ENCODE results near the gene PCDHAC2. TPM values are rescaled to one million over a fixed set of nuclear protein-coding genes. Genes with fewer than 3 reads are reported as not detected.

PCDHAC2 gene
- total and polyA plus RNA-seq, 2 donors (not counting 3 experiments of a cell fraction or from before 2014, with no cell fraction given): 1.00 to 1.2 TPM

GRCh38 chr5:140953234-140953633, 13.0 kb upstream of the PCDHAC2 start:
- Histone ChIP-seq H2AFZ (ENCODE audit: low read depth, low read length) (no peak overlapping the region), H3K9ac (replicated peaks; ENCODE audit: extremely low read depth, insufficient read depth, low read length) (no peak overlapping the region), H4K20me1 (replicated peaks; ENCODE audit: control insufficient read depth, extremely low read depth, insufficient read depth, low read length) (no peaks in the 10 kb centered on the region), H3K9me3 (replicated peaks; ENCODE audit: control insufficient read depth, insufficient read depth, low read length) (no peaks in the 10 kb centered on the region), H3K27me3 (ENCODE audit: control insufficient read depth in 2 of 2, insufficient read depth in 2 of 2, low read length in 2 of 2) (no peaks in the 10 kb centered on the region), H3K4me1 (ENCODE audit: control insufficient read depth, extremely low read depth, insufficient read depth, low read length) (no peaks in the 10 kb centered on the region), H3K4me3 (replicated peaks in 1 of 3; ENCODE audit: insufficient read depth in 1 of 3, low read depth in 1 of 3, low read length in 3 of 3) (no peak overlapping the region), H3K4me2 (ENCODE audit: insufficient read depth, low read length) (no peak overlapping the region), H3K27ac (ENCODE audit: insufficient read depth, low read depth, low read length) (no peak overlapping the region), H3K9me1 (replicated peaks; ENCODE audit: control insufficient read depth, extremely low read depth, insufficient read depth, low read length) (no peaks in the 10 kb centered on the region), H3K79me2 (ENCODE audit: control insufficient read depth, insufficient read depth, low read length) (no peaks in the 10 kb centered on the region), H3K36me3 (ENCODE audit: control insufficient read depth in 2 of 2, extremely low read depth in 1 of 2, insufficient read depth in 2 of 2, low read length in 2 of 2) (no peaks in the 10 kb centered on the region)
- TF ChIP-seq EZH2 (IDR thresholded peaks at IDR 0.05; ENCODE audit: borderline replicate concordance, low read depth, low read length, severe bottlenecking) (no peak), FOS (IDR thresholded peaks at IDR 0.05; ENCODE audit: borderline replicate concordance, insufficient read depth, low read length) (no peak), CTCF (IDR thresholded peaks at IDR 0.05; ENCODE audit: extremely low read depth in 1 of 2, insufficient read depth in 1 of 2, low read depth in 1 of 2, low read length in 2 of 2) (no peak), POLR2A (IDR thresholded peaks at IDR 0.05; ENCODE audit: low read depth, low read length) (no peak)
- intact Hi-C loops (cut with micrococcal nuclease): no loop called here
- DNase-seq (ENCODE audit: low read depth, low spot score) (no peak), FAIRE-seq (no peak)
- no TSS peak for BruUV-seq (replicated peaks)
- dilution Hi-C loops (cut with MboI; ENCODE audit: extremely low pct_ligation_motif_present, low sequenced_read_pairs): no loop called here
- POLR2A ChIA-PET: no interaction called here
- CTCF ChIA-PET: no interaction called here

GRCh38 chr5:140962190-140962589, 4.1 kb upstream of the PCDHAC2 start:
- no peak overlapping the region for H3K27ac ChIP-seq (ENCODE audit: insufficient read depth, low read depth, low read length)
- peaks cover 10 to 22% of the 10 kb centered on the region in 2 experiments for H3K27me3 ChIP-seq (ENCODE audit: control insufficient read depth in 2 of 2, insufficient read depth in 2 of 2, low read length in 2 of 2)
- no peaks in the 10 kb centered on the region for H4K20me1 ChIP-seq (replicated peaks; ENCODE audit: control insufficient read depth, extremely low read depth, insufficient read depth, low read length)
- no peak overlapping the region for H2AFZ ChIP-seq (ENCODE audit: low read depth, low read length)
- H3K4me2 ChIP-seq (ENCODE audit: insufficient read depth, low read length): no peak overlapping the region
- POLR2A ChIA-PET: no interaction called here
- H3K4me1 ChIP-seq (ENCODE audit: control insufficient read depth, extremely low read depth, insufficient read depth, low read length): peaks cover 4% of the 10 kb centered on the region
- no peak overlapping the region for H3K9ac ChIP-seq (replicated peaks; ENCODE audit: extremely low read depth, insufficient read depth, low read length)
- H3K36me3 ChIP-seq (ENCODE audit: control insufficient read depth in 2 of 2, extremely low read depth in 1 of 2, insufficient read depth in 2 of 2, low read length in 2 of 2): no peaks in the 10 kb centered on the region
- CTCF ChIA-PET: no interaction called here
- intact Hi-C loops (cut with micrococcal nuclease) (no loop called here), dilution Hi-C loops (cut with MboI; ENCODE audit: extremely low pct_ligation_motif_present, low sequenced_read_pairs) (no loop called here)
- no peaks in the 10 kb centered on the region for H3K9me3 ChIP-seq (replicated peaks; ENCODE audit: control insufficient read depth, insufficient read depth, low read length)
- H3K79me2 ChIP-seq (ENCODE audit: control insufficient read depth, insufficient read depth, low read length): no peaks in the 10 kb centered on the region
- no peak for TF ChIP-seq GATA2 (IDR thresholded peaks at IDR 0.05; ENCODE audit: insufficient read depth, insufficient read length, low read depth, low read length)
- no peak for TF ChIP-seq POLR2AphosphoS5 (IDR thresholded peaks at IDR 0.05; ENCODE audit: insufficient read depth, low read depth, low read length)
- no peak for TF ChIP-seq JUN (IDR thresholded peaks at IDR 0.05; ENCODE audit: borderline replicate concordance, insufficient read depth, insufficient read length, low read depth)
- DNase-seq (ENCODE audit: low read depth, low spot score): no peak
- H3K9me1 ChIP-seq (replicated peaks; ENCODE audit: control insufficient read depth, extremely low read depth, insufficient read depth, low read length): no peaks in the 10 kb centered on the region
- BruUV-seq (replicated peaks): no TSS peak
- H3K4me3 ChIP-seq (replicated peaks in 1 of 3; ENCODE audit: insufficient read depth in 1 of 3, low read depth in 1 of 3, low read length in 3 of 3): no peak overlapping the region
- FAIRE-seq: no peak
